ENCODE results near the gene ABCC3. TPM values are rescaled to one million over a fixed set of nuclear protein-coding genes. Genes with fewer than 3 reads are reported as not detected.

Gene ABCC3
- total RNA-seq, 1 donor, result 39.3 TPM

DNA sequence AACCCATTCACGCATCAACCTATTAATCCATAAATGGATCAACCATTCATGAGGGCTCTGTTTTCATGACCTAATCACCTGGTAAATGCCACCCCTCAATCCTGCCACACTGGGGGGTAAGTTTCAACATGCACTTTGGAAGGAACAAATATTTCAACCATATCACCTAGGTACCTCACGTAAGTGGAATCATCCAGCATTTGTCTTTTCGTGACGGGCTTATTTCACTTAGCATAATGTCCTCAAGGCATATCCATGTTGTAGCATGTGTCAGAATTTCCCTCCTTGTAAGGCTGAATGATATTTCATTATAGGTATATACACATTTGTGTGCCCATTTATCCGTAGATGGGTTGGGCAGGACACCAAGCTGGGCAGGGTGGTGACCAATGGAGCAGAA lies 37.4 kb downstream of the ABCC3 start:
- H3K4me3 ChIP-seq (ENCODE audit: low read depth, low read length), result no peak overlapping the region
- TF ChIP-seq, protein P1, sequence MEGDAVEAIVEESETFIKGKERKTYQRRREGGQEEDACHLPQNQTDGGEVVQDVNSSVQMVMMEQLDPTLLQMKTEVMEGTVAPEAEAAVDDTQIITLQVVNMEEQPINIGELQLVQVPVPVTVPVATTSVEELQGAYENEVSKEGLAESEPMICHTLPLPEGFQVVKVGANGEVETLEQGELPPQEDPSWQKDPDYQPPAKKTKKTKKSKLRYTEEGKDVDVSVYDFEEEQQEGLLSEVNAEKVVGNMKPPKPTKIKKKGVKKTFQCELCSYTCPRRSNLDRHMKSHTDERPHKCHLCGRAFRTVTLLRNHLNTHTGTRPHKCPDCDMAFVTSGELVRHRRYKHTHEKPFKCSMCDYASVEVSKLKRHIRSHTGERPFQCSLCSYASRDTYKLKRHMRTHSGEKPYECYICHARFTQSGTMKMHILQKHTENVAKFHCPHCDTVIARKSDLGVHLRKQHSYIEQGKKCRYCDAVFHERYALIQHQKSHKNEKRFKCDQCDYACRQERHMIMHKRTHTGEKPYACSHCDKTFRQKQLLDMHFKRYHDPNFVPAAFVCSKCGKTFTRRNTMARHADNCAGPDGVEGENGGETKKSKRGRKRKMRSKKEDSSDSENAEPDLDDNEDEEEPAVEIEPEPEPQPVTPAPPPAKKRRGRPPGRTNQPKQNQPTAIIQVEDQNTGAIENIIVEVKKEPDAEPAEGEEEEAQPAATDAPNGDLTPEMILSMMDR (IDR thresholded peaks at IDR 0.05; ENCODE audit: insufficient read depth, low read depth, low read length), result no peak
- DNase-seq (ENCODE audit: low read depth), result no peak

DNA sequence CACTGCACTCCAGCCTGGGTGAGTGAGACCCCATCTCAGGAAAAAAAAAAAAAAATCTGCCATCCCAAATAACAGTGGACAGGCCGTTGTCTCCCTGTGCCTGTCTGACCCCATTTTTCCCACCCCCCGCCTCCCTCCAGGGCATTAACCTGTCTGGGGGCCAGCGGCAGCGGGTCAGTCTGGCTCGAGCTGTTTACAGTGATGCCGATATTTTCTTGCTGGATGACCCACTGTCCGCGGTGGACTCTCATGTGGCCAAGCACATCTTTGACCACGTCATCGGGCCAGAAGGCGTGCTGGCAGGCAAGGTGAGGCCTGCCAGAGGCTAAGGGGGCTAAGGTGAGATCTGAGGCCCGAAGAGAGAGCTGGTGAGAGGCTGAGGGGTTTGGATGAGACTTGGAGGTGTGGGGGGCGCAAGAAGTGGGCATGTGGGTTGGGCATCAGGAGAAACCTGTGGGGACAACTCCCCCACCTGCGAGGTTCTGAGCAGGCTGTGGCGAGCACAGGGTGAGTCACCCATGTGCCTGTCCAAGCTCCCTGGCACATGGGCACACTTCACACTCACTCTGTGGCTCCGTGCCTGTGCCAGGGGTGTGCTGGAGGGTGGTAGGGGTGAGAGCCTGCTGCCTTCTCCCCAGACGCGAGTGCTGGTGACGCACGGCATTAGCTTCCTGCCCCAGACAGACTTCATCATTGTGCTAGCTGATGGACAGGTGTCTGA lies 38.3 kb downstream of the ABCC3 start:
- no peak for DNase-seq (ENCODE audit: low read depth)
- TF ChIP-seq, protein P1 (IDR thresholded peaks at IDR 0.05; ENCODE audit: insufficient read depth, low read depth, low read length), result no peak
- H3K4me3 ChIP-seq (ENCODE audit: low read depth, low read length), result no peak overlapping the region

DNA sequence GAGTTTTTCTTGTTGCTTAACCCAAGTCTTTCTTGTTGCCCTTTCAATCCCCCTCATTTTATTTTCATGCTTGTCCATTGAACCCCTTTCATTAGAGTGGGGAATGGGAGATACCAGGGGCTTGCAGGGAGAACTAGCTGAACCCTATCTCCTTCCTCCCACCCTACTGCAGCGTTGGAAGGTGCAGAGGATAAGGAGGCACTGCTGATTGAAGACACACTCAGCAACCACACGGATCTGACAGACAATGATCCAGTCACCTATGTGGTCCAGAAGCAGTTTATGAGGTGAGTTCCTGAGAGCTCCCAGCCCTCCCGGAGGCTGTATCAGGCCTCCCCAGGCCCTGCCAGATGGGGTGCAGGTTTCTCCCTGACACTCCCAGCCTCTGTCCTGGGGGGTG lies 40.5 kb downstream of the ABCC3 start:
- DNase-seq (ENCODE audit: low read depth), result no peak
- no peak overlapping the region for H3K4me3 ChIP-seq (ENCODE audit: low read depth, low read length)
- TF ChIP-seq, protein P1 (IDR thresholded peaks at IDR 0.05; ENCODE audit: insufficient read depth, low read depth, low read length), result no peak

DNA sequence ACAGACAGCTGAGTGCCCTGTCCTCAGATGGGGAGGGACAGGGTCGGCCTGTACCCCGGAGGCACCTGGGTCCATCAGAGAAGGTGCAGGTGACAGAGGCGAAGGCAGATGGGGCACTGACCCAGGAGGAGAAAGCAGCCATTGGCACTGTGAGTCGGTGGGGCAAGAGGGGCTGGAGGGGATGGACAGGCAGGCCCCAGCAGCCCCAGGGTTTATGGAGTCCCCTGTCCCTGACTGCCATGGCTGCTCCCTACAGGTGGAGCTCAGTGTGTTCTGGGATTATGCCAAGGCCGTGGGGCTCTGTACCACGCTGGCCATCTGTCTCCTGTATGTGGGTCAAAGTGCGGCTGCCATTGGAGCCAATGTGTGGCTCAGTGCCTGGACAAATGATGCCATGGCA lies 40.9 kb downstream of the ABCC3 start:
- no peak for DNase-seq (ENCODE audit: low read depth)
- TF ChIP-seq, protein P1 (IDR thresholded peaks at IDR 0.05; ENCODE audit: insufficient read depth, low read depth, low read length), result no peak

DNA sequence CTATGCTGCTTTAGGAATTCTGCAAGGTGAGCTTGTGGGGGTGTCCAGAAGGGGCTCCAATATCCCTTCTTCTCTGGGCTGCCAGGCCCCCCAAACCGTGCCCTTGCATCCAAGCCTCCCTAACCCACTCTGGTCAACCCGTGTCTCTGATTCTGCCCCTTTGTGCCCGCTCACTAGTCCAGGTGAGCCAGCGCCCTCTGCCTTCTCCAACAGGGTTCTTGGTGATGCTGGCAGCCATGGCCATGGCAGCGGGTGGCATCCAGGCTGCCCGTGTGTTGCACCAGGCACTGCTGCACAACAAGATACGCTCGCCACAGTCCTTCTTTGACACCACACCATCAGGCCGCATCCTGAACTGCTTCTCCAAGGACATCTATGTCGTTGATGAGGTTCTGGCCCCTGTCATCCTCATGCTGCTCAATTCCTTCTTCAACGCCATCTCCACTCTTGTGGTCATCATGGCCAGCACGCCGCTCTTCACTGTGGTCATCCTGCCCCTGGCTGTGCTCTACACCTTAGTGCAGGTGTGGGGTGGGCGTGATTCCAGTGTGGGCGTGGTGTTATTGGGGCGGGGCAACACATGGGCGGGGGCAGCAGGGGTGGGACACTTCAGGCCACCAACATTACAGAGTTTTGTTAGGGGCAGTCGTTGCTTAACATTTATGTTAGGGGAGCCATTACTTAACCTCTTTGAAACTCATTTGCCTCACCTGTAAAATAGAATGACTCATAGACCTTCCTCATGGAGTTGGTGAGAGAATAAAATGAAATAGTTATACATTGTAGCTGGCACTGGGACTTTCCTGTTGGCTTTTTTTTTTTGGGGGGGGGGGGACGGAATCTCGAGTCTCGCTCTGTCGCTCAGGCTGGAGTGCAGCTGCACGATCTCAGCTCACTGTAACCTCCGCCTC lies 41.6 kb downstream of the ABCC3 start:
- H3K4me3 ChIP-seq (ENCODE audit: low read depth, low read length), result no peak overlapping the region
- TF ChIP-seq, protein P1 (IDR thresholded peaks at IDR 0.05; ENCODE audit: insufficient read depth, low read depth, low read length), result no peak
- no peak for DNase-seq (ENCODE audit: low read depth)

More for the DNA sequence above, 40.9 kb downstream of the ABCC3 start:
- no peak overlapping the region for H3K4me3 ChIP-seq (ENCODE audit: low read depth, low read length)

DNA sequence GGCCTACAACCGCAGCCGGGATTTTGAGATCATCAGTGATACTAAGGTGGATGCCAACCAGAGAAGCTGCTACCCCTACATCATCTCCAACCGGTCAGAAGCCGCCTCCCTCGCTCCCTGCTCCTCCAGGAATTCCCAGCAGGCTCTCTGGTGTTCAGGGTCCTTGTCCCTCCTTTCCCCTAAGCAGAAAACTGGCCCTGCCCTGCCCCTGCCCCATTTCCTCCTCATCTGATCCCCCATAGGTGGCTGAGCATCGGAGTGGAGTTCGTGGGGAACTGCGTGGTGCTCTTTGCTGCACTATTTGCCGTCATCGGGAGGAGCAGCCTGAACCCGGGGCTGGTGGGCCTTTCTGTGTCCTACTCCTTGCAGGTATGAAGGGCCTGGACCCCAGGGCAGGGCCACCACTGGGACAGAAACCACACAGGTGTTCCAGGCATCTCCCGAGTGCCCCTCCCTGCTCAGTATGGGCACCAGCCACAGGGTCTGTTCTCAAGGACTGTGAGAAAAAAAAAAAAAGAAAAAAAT lies 43.2 kb downstream of the ABCC3 start:
- TF ChIP-seq, protein P1 (IDR thresholded peaks at IDR 0.05; ENCODE audit: insufficient read depth, low read depth, low read length), result no peak
- no peak for DNase-seq (ENCODE audit: low read depth)
- H3K4me3 ChIP-seq (ENCODE audit: low read depth, low read length), result no peak overlapping the region

Measured in fibroblast of villous mesenchyme (primary cell).